Activated T-cell treated with anti-CD3 and anti-CD28 coated beads for 48 hours (primary cell): ENCODE results near the gene SERGEF.
"Not testable (repeated sequence)": the region's sequence is repeated elsewhere in the genome, so short reads cannot be mapped to it uniquely, and the experiment has no call there.

ENCODE experiments used
- DNase-seq: peaks from one replicate; pipeline ENCODE4 v3.0.0-alpha.2; 2020; ENCODE audit warnings: low read depth

The SERGEF gene

DNA sequence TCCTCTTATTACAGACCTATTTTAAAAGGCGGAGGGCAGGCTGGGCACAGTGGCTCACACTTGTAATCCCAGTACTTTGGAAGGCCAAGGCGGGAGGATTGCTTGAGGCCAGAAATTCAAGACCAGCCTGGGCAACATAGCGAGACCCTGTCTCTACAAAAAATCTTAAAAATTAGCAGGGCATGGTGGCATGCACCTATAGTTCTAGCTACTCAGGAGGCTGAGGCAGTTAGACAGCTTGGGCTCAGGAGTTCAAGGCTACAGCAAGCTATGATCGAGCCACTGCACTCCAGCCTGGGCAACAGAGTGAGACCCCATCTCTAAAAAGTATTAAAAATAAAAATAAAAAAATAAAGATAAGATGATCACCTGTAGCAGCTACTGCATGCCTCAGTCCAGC, 12.7 kb downstream of the SERGEF start:
- DNase-seq, result not testable (repeated sequence)

DNA sequence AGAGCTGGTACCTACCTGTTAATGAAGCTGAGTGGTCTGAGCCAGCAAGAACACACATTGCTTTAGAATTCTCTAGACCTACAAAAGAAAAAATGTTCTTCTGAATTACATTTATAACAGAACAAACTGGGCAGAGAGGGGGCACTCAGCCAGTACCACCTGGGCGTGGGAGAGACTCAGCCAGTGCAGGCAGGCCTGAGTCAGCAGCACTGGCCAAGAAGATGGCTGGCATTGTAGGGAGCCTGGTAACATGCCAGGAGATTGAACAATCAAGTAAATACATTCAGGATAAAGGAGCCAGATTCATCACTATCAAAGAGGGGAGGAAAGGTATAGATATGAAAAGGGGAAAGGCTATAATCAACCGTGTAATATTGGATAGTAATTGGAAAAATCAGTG, 19.9 kb downstream of the SERGEF start:
- DNase-seq, result no peak

GRCh38 chr11:17991783-17992433, 20.9 kb downstream of the SERGEF start:
- DNase-seq, result no peak

DNA sequence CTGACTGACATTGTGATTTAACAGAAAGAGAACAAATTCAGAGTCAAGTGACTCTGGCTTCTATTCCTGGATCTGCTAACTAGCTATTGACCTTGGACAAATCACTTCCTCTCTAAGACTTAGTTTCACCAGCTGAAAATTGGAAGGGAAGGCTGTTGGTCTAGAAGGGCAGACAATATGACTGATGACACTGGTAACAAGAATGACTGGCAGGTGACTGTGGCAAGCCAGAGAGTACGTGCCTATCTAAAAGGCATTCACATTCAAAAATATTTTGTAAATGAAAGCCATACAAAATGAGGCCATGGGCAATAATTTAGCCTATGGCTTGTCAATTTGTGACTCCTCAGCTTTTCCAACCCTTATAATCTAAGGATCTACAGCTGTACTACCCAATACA, 23.5 kb downstream of the SERGEF start:
- no peak for DNase-seq

DNA sequence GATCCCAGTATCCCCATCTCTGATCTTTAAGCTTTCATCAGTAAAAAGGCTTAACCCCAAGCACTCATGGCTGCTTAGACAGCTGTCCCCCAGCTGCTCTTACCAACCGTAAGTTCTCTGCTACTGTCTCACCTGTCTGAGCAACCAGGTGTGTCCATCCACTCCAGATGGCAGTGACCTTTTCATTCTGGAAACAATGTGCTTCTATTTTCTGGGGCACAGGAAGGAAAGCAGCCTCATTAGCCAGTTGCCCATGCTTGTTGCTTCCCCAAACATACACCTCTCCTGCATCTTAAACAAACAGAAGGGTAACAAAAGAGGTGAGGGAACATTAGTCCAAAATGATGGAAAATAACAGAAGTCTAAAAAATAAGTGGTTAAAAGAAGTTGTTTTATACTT, 24.4 kb downstream of the SERGEF start:
- DNase-seq, result no peak

GRCh38 chr11:17987826-17988225, 25.0 kb downstream of the SERGEF start:
- DNase-seq, result no peak

DNA sequence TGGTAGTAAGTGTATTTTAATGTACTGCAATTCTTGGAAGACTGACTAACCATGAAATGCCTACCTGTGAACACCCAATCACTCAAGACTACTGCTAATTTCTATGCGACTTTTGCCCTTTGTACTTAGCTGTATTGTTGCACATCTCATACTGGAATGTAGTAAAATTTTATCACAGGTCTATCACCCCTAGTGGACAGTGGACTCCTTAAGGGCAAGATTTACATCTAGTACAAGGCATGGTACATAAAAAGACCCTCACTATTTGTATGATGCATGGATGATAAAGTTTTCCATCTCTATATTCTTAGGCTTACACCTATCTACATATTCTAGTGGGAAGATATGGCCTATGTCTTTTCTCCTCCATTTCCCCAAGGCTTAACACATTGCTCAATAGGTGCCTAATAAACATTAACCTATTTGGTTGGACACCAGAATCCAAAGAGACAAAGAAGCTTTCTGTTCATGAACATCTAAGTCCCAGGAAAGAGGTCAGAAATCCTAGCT, 26.1 kb downstream of the SERGEF start:
- DNase-seq, result no peak

- DNase-seq, result no peak
Observed at GRCh38 chr11:17986007-17986710, 26.7 kb downstream of the SERGEF start.

- no peak for DNase-seq
Observed at GRCh38 chr11:17985517-17985916, 27.3 kb downstream of the SERGEF start.

- no peak for DNase-seq
Observed at GRCh38 chr11:17983569-17983968, 29.3 kb downstream of the SERGEF start.

DNA sequence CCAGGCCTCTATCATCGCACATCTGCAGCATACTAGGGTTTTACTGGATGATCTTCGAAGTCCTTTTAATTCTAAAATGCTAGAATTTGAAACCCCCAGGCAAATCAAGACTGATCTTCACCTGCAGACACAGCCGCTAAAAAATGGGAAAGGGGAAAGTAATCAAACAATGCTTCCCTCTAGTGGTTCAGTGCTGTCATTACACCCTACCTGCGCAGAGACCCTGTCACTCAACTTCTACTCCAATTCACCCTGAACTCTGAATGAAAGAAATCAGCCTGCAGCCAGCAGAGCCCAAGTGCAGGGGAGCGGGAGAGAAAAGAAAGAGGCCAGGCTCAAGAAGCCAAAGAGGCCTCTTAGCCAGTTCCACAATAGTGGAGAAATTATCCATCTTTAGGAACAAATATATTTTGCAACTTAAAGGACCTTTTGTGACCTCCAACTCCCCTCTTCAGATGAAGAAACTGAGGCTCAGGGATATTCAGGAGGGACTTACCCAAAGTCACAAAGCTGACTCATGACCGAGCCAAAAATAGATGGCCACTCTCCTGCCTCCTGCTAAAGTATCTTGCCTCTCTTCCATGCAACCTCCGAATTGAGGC, 33.0 kb downstream of the SERGEF start:
- peak; percentile 2 for DNase-seq

- DNase-seq, result peak; percentile 12
Observed at GRCh38 chr11:17978553-17979287, 34.1 kb downstream of the SERGEF start.

GRCh38 chr11:17976651-17977050, 36.2 kb downstream of the SERGEF start:
- no peak for DNase-seq

DNA sequence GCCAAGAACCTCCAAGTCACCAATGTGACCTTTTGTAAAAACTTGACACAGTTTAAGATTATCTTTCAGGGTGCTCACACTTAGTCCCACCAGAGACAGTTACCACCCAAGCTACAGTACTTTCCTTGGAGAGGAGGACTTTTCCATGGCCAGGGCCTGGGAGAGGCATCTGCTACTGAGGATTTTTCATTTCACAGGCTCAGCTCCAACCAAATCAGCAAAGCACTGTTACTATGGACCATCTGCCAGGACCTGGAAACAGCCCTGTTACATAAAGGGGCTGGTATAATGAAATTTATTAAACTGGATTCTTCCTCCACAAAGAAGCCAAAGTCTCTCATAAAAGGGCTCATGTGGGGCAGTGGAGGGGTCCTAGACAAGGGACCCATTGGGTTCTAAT, 38.6 kb downstream of the SERGEF start:
- no peak for DNase-seq

GRCh38 chr11:17972987-17973386, 39.9 kb downstream of the SERGEF start:
- no peak for DNase-seq

- no peak for DNase-seq
Observed at GRCh38 chr11:17968206-17968605, 44.6 kb downstream of the SERGEF start.

GRCh38 chr11:17967661-17968060, 45.2 kb downstream of the SERGEF start:
- no peak for DNase-seq

DNA sequence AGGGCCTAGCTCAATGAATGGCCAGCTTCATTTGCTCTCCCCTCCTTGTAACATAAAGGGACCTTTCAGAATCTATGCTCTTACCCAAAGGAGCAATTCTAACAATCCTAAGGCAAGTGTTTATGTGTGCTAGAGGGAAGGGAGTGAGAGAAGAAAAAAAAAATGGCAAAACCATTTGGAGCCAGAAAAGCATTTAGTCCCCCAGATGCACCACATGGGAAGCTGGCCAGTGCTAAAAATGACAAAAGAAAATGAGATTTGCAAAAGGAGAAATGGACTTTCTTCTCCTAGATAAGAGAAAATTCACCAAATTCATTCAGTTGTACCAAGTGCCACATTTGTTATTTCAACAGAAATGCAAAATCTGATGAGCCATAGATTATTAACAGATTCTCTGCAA, 52.8 kb downstream of the SERGEF start:
- DNase-seq, result no peak

- no peak for DNase-seq
Observed at GRCh38 chr11:17958446-17958845, 54.4 kb downstream of the SERGEF start.

DNA sequence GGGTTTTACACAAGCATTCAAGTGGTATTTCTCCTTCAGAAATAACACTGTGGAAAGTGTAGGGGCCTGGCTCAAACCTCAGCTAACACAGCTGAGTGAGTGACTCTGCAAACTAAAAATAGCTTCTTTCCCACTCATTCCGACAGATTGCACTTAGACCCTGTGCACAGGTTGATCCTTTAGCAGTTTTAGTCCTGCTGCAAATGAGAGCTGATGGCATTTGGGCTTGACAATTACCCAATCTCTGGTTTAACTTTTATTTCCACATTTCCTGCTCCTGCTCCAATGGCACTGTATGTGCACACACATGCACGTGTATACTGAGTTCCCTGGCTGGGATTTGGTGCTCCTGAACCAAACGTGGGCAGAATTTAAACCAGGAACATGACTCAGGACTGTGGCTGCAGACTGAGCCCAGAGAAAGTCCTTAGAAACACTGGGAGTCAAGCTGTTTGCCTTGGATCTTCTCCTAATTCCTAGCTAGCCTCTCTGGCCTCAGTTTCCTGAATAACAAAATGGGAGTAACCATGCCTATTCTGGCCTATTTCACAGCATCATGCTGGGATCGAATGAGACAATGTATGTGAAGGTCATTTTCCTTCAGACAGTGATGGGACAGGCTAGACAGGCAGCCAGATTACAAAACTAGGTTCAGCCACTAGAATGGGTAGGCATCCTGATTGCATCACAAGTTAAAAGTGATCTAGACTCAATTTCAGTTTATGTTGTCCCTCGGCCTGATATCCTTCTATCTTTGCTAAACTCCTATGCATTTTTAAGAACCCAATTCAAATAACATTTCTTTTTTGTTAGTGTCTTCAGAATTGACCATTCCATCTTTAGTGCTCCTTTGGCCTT, 58.2 kb downstream of the SERGEF start:
- no peak for DNase-seq

DNA sequence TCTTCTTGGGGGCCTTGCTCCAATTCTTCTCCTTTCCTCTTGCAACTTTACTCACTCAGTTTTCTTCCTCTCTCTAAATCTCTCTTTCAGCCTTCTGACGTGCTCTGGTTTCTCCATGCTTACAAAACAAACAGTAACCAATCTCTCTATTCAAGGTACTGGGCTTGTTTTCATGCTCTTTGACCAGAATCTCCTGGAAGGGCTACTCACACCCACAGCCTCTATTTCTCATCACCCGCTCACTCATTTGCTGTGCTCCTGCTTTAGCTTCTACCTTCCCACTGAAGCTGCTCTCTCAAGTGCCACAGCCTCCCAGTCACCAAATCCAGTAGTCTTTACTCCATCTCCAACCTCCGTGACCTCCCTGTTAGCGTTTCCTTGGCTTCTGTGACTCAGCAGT, 60.4 kb downstream of the SERGEF start:
- no peak for DNase-seq
